MM.1S (cell line): ENCODE measurements around the gene KLRC4.

Source experiments
- CTCF ChIP-seq: fragments of 300-600 bp; sonication (generic); IDR thresholded peaks from 2 replicates; pipeline ENCODE4 v1.5.1; 2016; ENCODE audit warnings: antibody characterized with exemption, low read length, mixed read lengths
- EZH2 ChIP-seq: fragments of 300-600 bp; sonication (generic); optimal IDR thresholded peaks from 2 replicates; pipeline ENCODE3; 2017; ENCODE audit warnings: low read depth, mild to moderate bottlenecking, antibody characterized with exemption, low read length, mixed read lengths
- EZH2phosphoT487 ChIP-seq: fragments of 300-600 bp; sonication (generic); IDR thresholded peaks from 2 replicates; pipeline ENCODE4 v1.6.1; 2018; ENCODE audit warnings: antibody characterized with exemption, low read length

- TF ChIP-seq CTCF (no peak), EZH2 (no peak), EZH2phosphoT487 (no peak)
Measured at GRCh38 chr12:10386857-10387256, 22.7 kb downstream of the KLRC4 start.
